Naive thymus-derived CD4-positive, alpha-beta T cell (primary cell): ENCODE results near the gene LPCAT4. TPM values are rescaled to one million over a fixed set of nuclear protein-coding genes. Genes with fewer than 3 reads are reported as not detected.

Experiments
- ATAC-seq: fragments of 150-1000 bp; cut with Tn5 transposase; 2 replicates; pipeline ENCODE4 v1.10.0; 2021; ENCODE audit warnings: mild to moderate bottlenecking, moderate library complexity
- CTCF ChIA-PET: fragments of 350-600 bp; sonication (Branson Sonifier 250); formaldehyde crosslinking; loops from one replicate; lab custom pipeline; 2021; ENCODE audit warnings: antibody characterized with exemption; lab: Charles Lee
- POLR2A ChIA-PET: fragments of 350-600 bp; sonication (Branson Sonifier 250); formaldehyde crosslinking; loops from one replicate; lab custom pipeline; 2021; ENCODE audit warnings: antibody characterized with exemption, inconsistent platforms; lab: Charles Lee
- DNase-seq, 9 donors: peaks; one replicate each; pipeline versions ENCODE4 v3.0.0 to v3.0.0-alpha.2; 2020 to 2022; ENCODE audit warnings: mixed read lengths in 1 of 9
- H3K27ac ChIP-seq: one replicate; pipeline ENCODE4 v1.7.0; 2013; ENCODE audit warnings: mild to moderate bottlenecking, low read depth, low read length, moderate library complexity
- H3K27me3 ChIP-seq, 2 donors: one replicate each; pipeline ENCODE4 v1.7.0; 2013; ENCODE audit warnings: low read length in 2 of 2, mild to moderate bottlenecking in 2 of 2, moderate library complexity in 2 of 2; ENCODE audit not compliant: control insufficient read depth in 2 of 2, insufficient read depth in 2 of 2
- H3K36me3 ChIP-seq, 3 experiments: 1 replicate in 2 of 3; 2 replicates in 1 of 3; pipeline ENCODE4 v1.7.0; 2013; ENCODE audit warnings: low read length in 3 of 3, mild to moderate bottlenecking in 3 of 3, moderate library complexity in 1 of 3; ENCODE audit not compliant: insufficient read depth in 3 of 3, control insufficient read depth in 2 of 3
- H3K4me1 ChIP-seq, 2 donors: one replicate each; pipeline ENCODE4 v1.7.0; 2013; ENCODE audit warnings: low read length in 2 of 2, mild to moderate bottlenecking in 2 of 2, moderate library complexity in 1 of 2; ENCODE audit not compliant: control insufficient read depth in 2 of 2, insufficient read depth in 2 of 2
- H3K4me3 ChIP-seq: 2 replicates; pipeline ENCODE4 v1.7.0; 2013; ENCODE audit warnings: mild to moderate bottlenecking, low read length
- H3K9me3 ChIP-seq, 3 experiments: 1 replicate in 2 of 3; 2 replicates in 1 of 3; pipeline ENCODE4 v1.7.0; 2013; ENCODE audit warnings: low read length in 3 of 3; ENCODE audit not compliant: control insufficient read depth in 2 of 3
- H3K27ac Mint-ChIP-seq, 9 donors: one replicate each; pipeline ENCODE4 v1.8.0; 2020 to 2022; ENCODE audit warnings: mixed read lengths in 9 of 9, mild to moderate bottlenecking in 8 of 9, moderate library complexity in 5 of 9, inconsistent platforms in 2 of 9
- H3K27me3 Mint-ChIP-seq, 5 donors: one replicate each; pipeline ENCODE4 v1.8.0; 2021 to 2022; ENCODE audit warnings: mixed read lengths in 5 of 5, mild to moderate bottlenecking in 1 of 5
- H3K36me3 Mint-ChIP-seq, 5 donors: one replicate each; pipeline ENCODE4 v1.8.0; 2020 to 2022; ENCODE audit warnings: mixed read lengths in 5 of 5, mild to moderate bottlenecking in 3 of 5, inconsistent platforms in 1 of 5
- H3K4me1 Mint-ChIP-seq, 7 donors: one replicate each; pipeline ENCODE4 v1.8.0; 2020 to 2022; ENCODE audit warnings: mixed read lengths in 7 of 7, mild to moderate bottlenecking in 3 of 7, inconsistent platforms in 1 of 7
- H3K4me3 Mint-ChIP-seq, 10 donors: one replicate each; pipeline ENCODE4 v1.8.0; 2020 to 2022; ENCODE audit warnings: mild to moderate bottlenecking in 10 of 10, mixed read lengths in 10 of 10, moderate library complexity in 6 of 10, inconsistent platforms in 2 of 10
- H3K9me3 Mint-ChIP-seq, 11 donors: one replicate each; pipeline ENCODE4 v1.8.0; 2020 to 2022; ENCODE audit warnings: mixed read lengths in 11 of 11, mild to moderate bottlenecking in 4 of 11, inconsistent platforms in 1 of 11, moderate library complexity in 1 of 11
- intact Hi-C, 2 donors: fragments of 100-400 bp; cut with micrococcal nuclease; formaldehyde crosslinking; loops; one replicate each; pipeline ENCODE4 v1.15.1; 2023
- polyA plus RNA-seq, 2 donors: library from polyadenylated mRNA; unstranded; fragments of 300-500 nt; fragmentation: Illumina TruSeq; gene quantifications; one replicate each; pipeline ENCODE4 v1.2.3, GENCODE V29; 2021
- total RNA-seq, 6 experiments: library from RNA in 5 of 6; stranded (reverse) in 5 of 6; gene quantifications; 1 replicate in 5 of 6; 2 replicates in 1 of 6; pipeline ENCODE4 v1.2.3 and lab custom pipeline; 2021 to 2026

Gene LPCAT4
- total and polyA plus RNA-seq, 7 experiments from 2014 or later = 10.8 to 95.5 (median 46.5) TPM

DNA sequence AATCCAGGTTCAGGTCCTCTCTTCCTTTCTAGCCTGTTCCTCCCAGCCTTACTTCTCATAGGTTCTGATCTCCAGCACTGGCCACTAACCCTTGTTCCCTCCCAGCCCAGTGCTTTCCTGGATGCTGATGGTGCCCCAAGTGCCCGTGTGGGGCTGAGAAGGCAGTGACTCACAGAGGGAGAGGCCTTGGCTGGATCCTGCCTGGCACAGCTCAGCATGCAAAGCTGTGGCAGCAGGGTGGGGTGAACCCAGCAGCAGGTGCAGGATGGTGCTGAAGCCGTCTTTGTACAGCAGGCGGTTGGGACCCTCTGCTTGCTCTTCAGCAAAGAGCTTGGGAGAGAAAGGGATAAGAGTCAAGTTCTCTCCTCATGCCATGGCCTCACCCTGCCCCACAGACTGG is 7.6 kb downstream of the LPCAT4 start:
- H3K4me1 ChIP-seq = no peaks in the 10 kb centered on the region
- no peak overlapping the region for H3K4me3 ChIP-seq
- ChIA-PET POLR2A (no interaction called here), CTCF (interaction anchor here (1.0 kb wide), 1 partner anchor 21 kb away, joined by 3 read pairs; no protein-coding TSS in a partner anchor)
- H3K27ac ChIP-seq = no peak overlapping the region
- H3K9me3 Mint-ChIP-seq = no peaks in the 10 kb centered on the region
- no peaks in the 10 kb centered on the region for H3K9me3 ChIP-seq
- H3K4me1 Mint-ChIP-seq = peaks cover 0 to 11% (median 3%) of the 10 kb centered on the region in 7 donors
- peaks cover 4 to 49% (median 21%) of the 10 kb centered on the region in 5 donors for H3K36me3 Mint-ChIP-seq
- DNase-seq (no peak), ATAC-seq (no peak)
- intact Hi-C loops = no loop called here
- H3K4me3 Mint-ChIP-seq = no peak overlapping the region
- H3K36me3 ChIP-seq = peaks cover 4 to 79% (median 16%) of the 10 kb centered on the region in 3 experiments
- H3K27ac Mint-ChIP-seq = peak overlapping the region in 1 of 9 donors; percentile 47
- H3K27me3 Mint-ChIP-seq = no peaks in the 10 kb centered on the region
- H3K27me3 ChIP-seq = no peaks in the 10 kb centered on the region

GRCh38 chr15:34358948-34359347 is 8.0 kb downstream of the LPCAT4 start:
- Mint-ChIP-seq H3K36me3 (peaks cover 4 to 48% (median 21%) of the 10 kb centered on the region in 5 donors), H3K4me1 (peaks cover 0 to 11% (median 3%) of the 10 kb centered on the region in 7 donors), H3K27ac (peak overlapping the region in 2 of 9 donors; percentile 47 to 69), H3K4me3 (no peak overlapping the region), H3K27me3 (no peaks in the 10 kb centered on the region), H3K9me3 (no peaks in the 10 kb centered on the region)
- ATAC-seq (no peak), DNase-seq (no peak)
- H3K9me3 ChIP-seq = no peaks in the 10 kb centered on the region
- H3K4me1 ChIP-seq = no peaks in the 10 kb centered on the region
- peaks cover 4 to 84% (median 16%) of the 10 kb centered on the region in 3 experiments for H3K36me3 ChIP-seq
- H3K27ac ChIP-seq = no peak overlapping the region
- H3K4me3 ChIP-seq = no peak overlapping the region
- intact Hi-C loops = no loop called here
- no peaks in the 10 kb centered on the region for H3K27me3 ChIP-seq
- ChIA-PET CTCF (no interaction called here), POLR2A (interaction anchor here (1.1 kb wide), 1 partner anchor 9 kb away, joined by 4 read pairs; the partner anchor contains the start of gene LPCAT4)

- H3K36me3 Mint-ChIP-seq = peaks cover 4 to 44% (median 21%) of the 10 kb centered on the region in 5 donors
- peaks cover 4 to 81% (median 16%) of the 10 kb centered on the region in 3 experiments for H3K36me3 ChIP-seq
Measured at GRCh38 chr15:34358367-34358766, 8.6 kb downstream of the LPCAT4 start.

DNA sequence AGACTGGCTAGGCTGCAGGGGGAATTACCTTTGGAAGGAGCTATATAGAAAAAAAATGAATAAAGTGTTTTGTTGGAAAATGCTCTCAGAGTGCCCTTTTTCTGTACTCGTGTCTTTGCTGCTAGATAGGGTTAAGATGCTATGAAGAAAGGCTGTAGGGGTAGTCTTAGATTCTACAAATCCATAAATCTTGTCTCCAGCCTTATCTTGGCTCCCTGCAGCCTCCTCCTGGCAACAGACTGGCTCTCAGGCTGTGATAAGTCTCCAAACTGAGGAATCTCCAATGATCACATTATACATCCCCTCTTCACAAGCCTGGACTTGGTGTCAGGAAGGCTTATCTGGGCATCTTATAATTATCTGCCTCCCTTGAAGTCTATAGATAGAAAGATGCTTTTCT is 9.3 kb downstream of the LPCAT4 start:
- POLR2A ChIA-PET = interaction anchor here (1.1 kb wide), 1 partner anchor 10 kb away, joined by 4 read pairs; the partner anchor contains the start of gene LPCAT4
- CTCF ChIA-PET = interaction anchor here (1.5 kb wide), 1 partner anchor 116 kb away, joined by 3 read pairs; no protein-coding TSS in a partner anchor

More at GRCh38 chr15:34358367-34358766, 8.6 kb downstream of the LPCAT4 start:
- H3K4me1 Mint-ChIP-seq = peaks cover 0 to 9% (median 3%) of the 10 kb centered on the region in 7 donors
- Histone ChIP-seq H3K4me1 (no peaks in the 10 kb centered on the region), H3K4me3 (no peak overlapping the region), H3K27ac (no peak overlapping the region), H3K9me3 (no peaks in the 10 kb centered on the region), H3K27me3 (no peaks in the 10 kb centered on the region)
- ChIA-PET CTCF (interaction anchor here (1.5 kb wide), 1 partner anchor 116 kb away, joined by 3 read pairs; no protein-coding TSS in a partner anchor), POLR2A (interaction anchor here (1.1 kb wide), 1 partner anchor 9 kb away, joined by 4 read pairs; the partner anchor contains the start of gene LPCAT4)
- no peaks in the 10 kb centered on the region for H3K9me3 Mint-ChIP-seq
- ATAC-seq (no peak), DNase-seq (no peak)
- intact Hi-C loops = no loop called here
- H3K27me3 Mint-ChIP-seq = no peaks in the 10 kb centered on the region
- H3K4me3 Mint-ChIP-seq = no peak overlapping the region
- no peak overlapping the region for H3K27ac Mint-ChIP-seq

DNA sequence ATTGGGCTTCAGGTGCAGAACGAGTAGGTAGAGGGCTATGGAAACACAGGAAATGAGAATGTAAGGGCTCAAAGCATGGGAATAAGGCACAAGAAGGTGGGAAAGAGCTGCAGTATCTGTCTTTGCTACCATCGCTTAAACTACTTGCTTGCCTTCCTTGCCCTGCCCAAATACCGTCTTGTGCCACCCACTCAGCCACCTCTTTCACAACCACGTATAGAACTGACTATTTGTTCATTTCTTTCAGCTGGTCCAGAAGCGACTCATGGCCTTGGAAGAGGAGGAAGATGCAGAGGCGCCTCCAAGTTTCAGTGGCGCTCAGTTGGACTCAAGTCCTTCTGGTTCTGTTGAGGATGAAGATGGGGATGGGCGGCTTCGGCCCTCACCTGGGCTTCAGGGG is 11.8 kb downstream of the LPCAT4 start:
- ATAC-seq (no peak), DNase-seq (no peak)
- no peak overlapping the region for H3K4me3 Mint-ChIP-seq
- H3K9me3 Mint-ChIP-seq = no peaks in the 10 kb centered on the region
- ChIA-PET POLR2A (interaction anchor here (2.7 kb wide), 1 partner anchor 12 kb away, joined by 10 read pairs; the partner anchor contains the start of gene LPCAT4), CTCF (interaction anchor here (0.9 to 1.0 kb wide), 2 partner anchors 13 to 268 kb away, joined by 3 read pairs; no protein-coding TSS in a partner anchor)
- H3K4me3 ChIP-seq = no peak overlapping the region
- no peak overlapping the region for H3K27ac ChIP-seq
- H3K9me3 ChIP-seq = no peaks in the 10 kb centered on the region
- intact Hi-C loops = no loop called here
- no peaks in the 10 kb centered on the region for H3K27me3 ChIP-seq
- H3K36me3 ChIP-seq = peaks cover 4 to 57% (median 12%) of the 10 kb centered on the region in 3 experiments
- H3K4me1 Mint-ChIP-seq = peaks cover 0 to 3% (median 0%) of the 10 kb centered on the region in 7 donors
- no peaks in the 10 kb centered on the region for H3K27me3 Mint-ChIP-seq
- peaks cover 4 to 26% (median 7%) of the 10 kb centered on the region in 5 donors for H3K36me3 Mint-ChIP-seq
- peak overlapping the region in 2 of 9 donors; percentile 53 to 74 for H3K27ac Mint-ChIP-seq
- H3K4me1 ChIP-seq = no peaks in the 10 kb centered on the region

More for the DNA sequence above, 9.3 kb downstream of the LPCAT4 start:
- H3K9me3 ChIP-seq = no peaks in the 10 kb centered on the region
- H3K36me3 ChIP-seq = peaks cover 4 to 77% (median 16%) of the 10 kb centered on the region in 3 experiments
- ATAC-seq (no peak), DNase-seq (no peak)
- Mint-ChIP-seq H3K4me1 (peaks cover 0 to 4% (median 0%) of the 10 kb centered on the region in 7 donors), H3K4me3 (no peak overlapping the region), H3K27ac (peak overlapping the region in 1 of 9 donors; percentile 31), H3K36me3 (peaks cover 4 to 40% (median 16%) of the 10 kb centered on the region in 5 donors), H3K27me3 (no peaks in the 10 kb centered on the region), H3K9me3 (no peaks in the 10 kb centered on the region)
- H3K27ac ChIP-seq = no peak overlapping the region
- intact Hi-C loops = no loop called here
- no peak overlapping the region for H3K4me3 ChIP-seq
- H3K27me3 ChIP-seq = no peaks in the 10 kb centered on the region
- H3K4me1 ChIP-seq = no peaks in the 10 kb centered on the region

- CTCF ChIA-PET = interaction anchor here (1.0 kb wide), 1 partner anchor 13 kb away, joined by 3 read pairs; no protein-coding TSS in a partner anchor
- no peak for ATAC-seq
- no peak overlapping the region for H3K27ac ChIP-seq
Measured at GRCh38 chr15:34354286-34354685, 12.7 kb downstream of the LPCAT4 start.

More at GRCh38 chr15:34354286-34354685, 12.7 kb downstream of the LPCAT4 start:
- intact Hi-C loops = no loop called here
- Mint-ChIP-seq H3K4me1 (peaks cover 0 to 3% (median 0%) of the 10 kb centered on the region in 7 donors), H3K9me3 (no peaks in the 10 kb centered on the region), H3K36me3 (peaks cover 4 to 20% (median 5%) of the 10 kb centered on the region in 5 donors), H3K27me3 (no peaks in the 10 kb centered on the region), H3K27ac (no peak overlapping the region), H3K4me3 (no peak overlapping the region)
- Histone ChIP-seq H3K4me3 (no peak overlapping the region), H3K9me3 (no peaks in the 10 kb centered on the region), H3K4me1 (no peaks in the 10 kb centered on the region), H3K36me3 (peaks cover 0 to 47% (median 12%) of the 10 kb centered on the region in 3 experiments), H3K27me3 (no peaks in the 10 kb centered on the region)
- DNase-seq = no peak
- POLR2A ChIA-PET = interaction anchor here (0.7 to 2.7 kb wide), 2 partner anchors 13 to 19 kb away, joined by 4 to 10 read pairs; partner anchors contain the start of gene LPCAT4
